Prostate gland (tissue), 2 donors: Measurements from ENCODE around the gene SCNN1G.

Experiments used
- POLR2AphosphoS5 ChIP-seq: sonication (generic); formaldehyde crosslinking; IDR thresholded peaks from one replicate; pipeline ENCODE4 v1.6.1; 2017; ENCODE audit warnings: antibody characterized with exemption
- TF ChIP-seq, protein P1 (sequence below), 4 experiments: fragments of 200-600 bp in 2 of 4; fragments of 450-650 bp in 2 of 4; sonication (generic) in 2 of 4; IDR thresholded peaks; 1 replicate in 3 of 4; 2 replicates in 1 of 4; pipeline ENCODE4 v1.5.1; 2016 to 2019; ENCODE audit warnings: antibody characterized with exemption in 4 of 4, mild to moderate bottlenecking in 2 of 4, moderate library complexity in 2 of 4

DNA sequence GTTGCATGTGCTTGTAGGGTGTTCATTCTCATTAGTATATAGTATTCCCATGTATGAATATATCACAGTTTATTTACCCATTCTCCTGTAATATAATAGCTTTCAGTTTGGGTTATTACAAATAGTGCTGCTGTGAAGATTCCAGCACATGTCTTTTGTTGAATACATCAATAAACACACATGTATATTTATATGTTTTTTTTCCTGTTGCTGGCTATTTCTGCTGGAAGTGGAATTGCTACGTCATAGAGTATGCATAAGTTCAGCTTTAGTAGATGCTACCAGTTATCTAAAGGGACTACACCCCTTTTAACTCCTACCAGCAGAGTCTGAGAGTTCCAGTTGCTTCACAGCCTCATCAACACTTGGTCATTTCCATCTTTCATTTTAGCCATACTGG is 67.3 kb downstream of the SCNN1G start:
- TF ChIP-seq, protein P1, sequence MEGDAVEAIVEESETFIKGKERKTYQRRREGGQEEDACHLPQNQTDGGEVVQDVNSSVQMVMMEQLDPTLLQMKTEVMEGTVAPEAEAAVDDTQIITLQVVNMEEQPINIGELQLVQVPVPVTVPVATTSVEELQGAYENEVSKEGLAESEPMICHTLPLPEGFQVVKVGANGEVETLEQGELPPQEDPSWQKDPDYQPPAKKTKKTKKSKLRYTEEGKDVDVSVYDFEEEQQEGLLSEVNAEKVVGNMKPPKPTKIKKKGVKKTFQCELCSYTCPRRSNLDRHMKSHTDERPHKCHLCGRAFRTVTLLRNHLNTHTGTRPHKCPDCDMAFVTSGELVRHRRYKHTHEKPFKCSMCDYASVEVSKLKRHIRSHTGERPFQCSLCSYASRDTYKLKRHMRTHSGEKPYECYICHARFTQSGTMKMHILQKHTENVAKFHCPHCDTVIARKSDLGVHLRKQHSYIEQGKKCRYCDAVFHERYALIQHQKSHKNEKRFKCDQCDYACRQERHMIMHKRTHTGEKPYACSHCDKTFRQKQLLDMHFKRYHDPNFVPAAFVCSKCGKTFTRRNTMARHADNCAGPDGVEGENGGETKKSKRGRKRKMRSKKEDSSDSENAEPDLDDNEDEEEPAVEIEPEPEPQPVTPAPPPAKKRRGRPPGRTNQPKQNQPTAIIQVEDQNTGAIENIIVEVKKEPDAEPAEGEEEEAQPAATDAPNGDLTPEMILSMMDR (IDR thresholded peaks at IDR 0.05): no peak
- no peak for TF ChIP-seq POLR2AphosphoS5
